ENCODE results near the gene RASAL2. TPM values are rescaled to one million over a fixed set of nuclear protein-coding genes. Genes with fewer than 3 reads are reported as not detected.
"Not testable (repeated sequence)": the region's sequence is repeated elsewhere in the genome, so short reads cannot be mapped to it uniquely, and the experiment has no call there.

Gene RASAL2
- total RNA-seq, 1 experiment from 2014 or later: not detected

DNA sequence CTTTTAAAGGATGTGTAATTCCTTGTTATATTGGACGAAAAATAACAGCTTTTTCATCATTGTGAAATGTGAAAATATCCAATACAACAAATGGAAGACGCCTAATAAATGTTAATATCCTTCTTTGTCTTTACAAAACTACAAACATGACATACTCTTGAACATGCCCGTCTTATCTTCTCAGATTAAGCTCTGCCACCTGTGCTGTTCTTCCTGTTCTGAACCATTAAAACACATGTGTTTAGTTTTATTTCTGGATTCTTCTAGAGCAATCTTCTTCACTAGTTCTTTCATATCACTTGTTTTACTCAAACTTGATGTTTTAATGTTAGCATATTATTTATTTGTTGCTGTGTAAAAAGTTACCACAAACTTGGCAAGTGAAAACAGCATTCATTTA lies 255.9 kb downstream of the RASAL2 start:
- Histone ChIP-seq H2AFZ (ENCODE audit: low read length) (no peak overlapping the region), H3K27ac (ENCODE audit: low read length) (no peak overlapping the region), H3K4me2 (ENCODE audit: low read depth, low read length, poor library complexity, severe bottlenecking) (no peak overlapping the region), H3K9me3 (ENCODE audit: low read length) (no peaks in the 10 kb centered on the region), H3K4me3 (ENCODE audit: low read length) (no peak overlapping the region), H3K9me2 (replicated peaks; ENCODE audit: insufficient read depth, low read length) (no peaks in the 10 kb centered on the region), H4K20me1 (ENCODE audit: insufficient read depth, low read depth, low read length) (no peaks in the 10 kb centered on the region), H3K9ac (ENCODE audit: low read length) (no peak overlapping the region), H3K79me2 (ENCODE audit: low read length) (no peaks in the 10 kb centered on the region), H3K27me3 (ENCODE audit: low read length) (no peaks in the 10 kb centered on the region), H3K4me1 (ENCODE audit: low read length) (no peaks in the 10 kb centered on the region), H3K36me3 (ENCODE audit: insufficient read depth, low read length) (no peaks in the 10 kb centered on the region)
- no peak for DNase-seq

DNA sequence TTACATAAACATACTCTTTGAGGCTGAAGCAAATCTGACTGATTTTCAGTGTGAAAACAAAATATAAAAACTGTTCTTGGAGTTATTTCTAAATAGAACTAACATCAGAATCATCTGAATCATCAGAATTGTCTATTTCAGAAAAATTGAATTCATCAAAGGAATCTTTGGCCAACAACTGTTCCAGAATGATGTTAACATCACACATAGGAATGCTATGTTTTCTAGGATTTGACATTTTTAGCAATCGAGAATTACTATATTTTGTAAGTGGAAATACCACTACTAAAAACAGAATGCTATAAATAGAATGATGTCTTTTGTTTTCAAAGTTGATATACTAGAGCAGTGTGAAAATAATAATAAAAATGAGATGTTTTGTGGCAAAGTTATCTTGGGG lies 258.0 kb downstream of the RASAL2 start:
- not testable (repeated sequence) for H3K9me2 ChIP-seq (replicated peaks; ENCODE audit: insufficient read depth, low read length); H3K79me2 ChIP-seq (ENCODE audit: low read length); DNase-seq; H3K27ac ChIP-seq (ENCODE audit: low read length); H4K20me1 ChIP-seq (ENCODE audit: insufficient read depth, low read depth, low read length); H2AFZ ChIP-seq (ENCODE audit: low read length); H3K9ac ChIP-seq (ENCODE audit: low read length); H3K4me1 ChIP-seq (ENCODE audit: low read length); H3K4me2 ChIP-seq (ENCODE audit: low read depth, low read length, poor library complexity, severe bottlenecking); H3K4me3 ChIP-seq (ENCODE audit: low read length); H3K36me3 ChIP-seq (ENCODE audit: insufficient read depth, low read length); H3K27me3 ChIP-seq (ENCODE audit: low read length); H3K9me3 ChIP-seq (ENCODE audit: low read length)

DNA sequence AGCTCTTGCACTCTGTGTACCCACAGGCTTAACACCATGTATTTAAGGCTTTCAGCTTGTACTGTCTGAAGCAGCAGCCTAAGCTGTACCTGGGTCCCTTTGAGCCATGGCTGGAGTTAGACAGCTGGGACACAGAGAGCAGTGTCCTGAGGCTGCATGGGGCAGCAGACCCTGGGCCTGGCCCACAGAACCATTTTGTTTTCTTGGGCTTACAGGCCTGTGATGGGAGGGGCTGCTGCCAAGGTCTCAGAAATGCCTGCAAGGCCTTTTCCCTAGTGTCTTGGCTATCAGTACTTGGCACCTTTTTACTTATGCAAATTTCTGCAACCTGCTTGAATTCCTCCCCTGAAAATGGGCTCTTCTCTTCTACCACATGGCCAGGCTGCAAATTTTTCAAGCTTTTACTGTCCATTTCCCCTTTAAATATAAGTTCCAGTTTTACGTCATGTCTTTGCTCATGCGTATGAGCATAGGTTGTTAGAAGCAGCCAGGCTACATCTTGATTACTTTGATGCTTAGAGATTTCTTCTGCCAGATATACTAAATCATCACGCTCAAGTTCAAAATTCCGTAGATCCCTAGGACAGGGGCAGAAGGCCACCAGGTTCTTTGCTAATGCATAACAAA lies 259.0 kb downstream of the RASAL2 start:
- no peaks in the 10 kb centered on the region for H3K79me2 ChIP-seq (ENCODE audit: low read length)
- no peak for DNase-seq
- H3K27me3 ChIP-seq (ENCODE audit: low read length): no peaks in the 10 kb centered on the region

DNA sequence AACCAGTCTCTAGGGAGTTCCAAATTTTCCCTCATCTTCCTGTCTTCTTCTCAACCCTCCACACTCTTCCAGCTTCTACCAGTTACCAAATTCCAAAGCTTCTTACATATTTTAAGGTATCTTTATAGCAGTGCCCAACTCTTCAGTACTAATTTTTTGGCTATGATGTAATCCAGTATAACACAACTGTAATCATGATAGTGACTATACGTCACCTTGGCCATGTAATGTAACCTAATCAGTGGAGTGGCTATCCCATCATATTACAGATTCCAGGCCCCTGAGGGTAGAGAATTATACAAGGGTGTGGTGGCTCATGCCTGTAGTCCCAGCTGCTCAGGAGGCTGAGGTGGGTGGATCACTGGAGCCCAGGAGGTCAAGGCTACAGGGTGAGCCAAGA lies 259.6 kb downstream of the RASAL2 start:
- no peak overlapping the region for H3K4me3 ChIP-seq (ENCODE audit: low read length)
- H3K9me3 ChIP-seq (ENCODE audit: low read length): no peaks in the 10 kb centered on the region
- H4K20me1 ChIP-seq (ENCODE audit: insufficient read depth, low read depth, low read length): no peaks in the 10 kb centered on the region
- no peaks in the 10 kb centered on the region for H3K36me3 ChIP-seq (ENCODE audit: insufficient read depth, low read length)
- no peaks in the 10 kb centered on the region for H3K79me2 ChIP-seq (ENCODE audit: low read length)
- H3K9me2 ChIP-seq (replicated peaks; ENCODE audit: insufficient read depth, low read length): no peaks in the 10 kb centered on the region
- H2AFZ ChIP-seq (ENCODE audit: low read length): no peak overlapping the region
- no peak overlapping the region for H3K27ac ChIP-seq (ENCODE audit: low read length)
- no peak overlapping the region for H3K9ac ChIP-seq (ENCODE audit: low read length)
- H3K27me3 ChIP-seq (ENCODE audit: low read length): no peaks in the 10 kb centered on the region
- DNase-seq: no peak
- no peak overlapping the region for H3K4me2 ChIP-seq (ENCODE audit: low read depth, low read length, poor library complexity, severe bottlenecking)
- H3K4me1 ChIP-seq (ENCODE audit: low read length): peaks cover 6% of the 10 kb centered on the region

More for the DNA sequence above, 259.0 kb downstream of the RASAL2 start:
- Histone ChIP-seq H3K9me3 (ENCODE audit: low read length) (no peaks in the 10 kb centered on the region), H3K9me2 (replicated peaks; ENCODE audit: insufficient read depth, low read length) (no peaks in the 10 kb centered on the region), H3K4me1 (ENCODE audit: low read length) (peaks cover 6% of the 10 kb centered on the region), H3K9ac (ENCODE audit: low read length) (no peak overlapping the region), H3K36me3 (ENCODE audit: insufficient read depth, low read length) (no peaks in the 10 kb centered on the region), H3K4me2 (ENCODE audit: low read depth, low read length, poor library complexity, severe bottlenecking) (no peak overlapping the region), H3K27ac (ENCODE audit: low read length) (no peak overlapping the region), H4K20me1 (ENCODE audit: insufficient read depth, low read depth, low read length) (no peaks in the 10 kb centered on the region), H2AFZ (ENCODE audit: low read length) (no peak overlapping the region), H3K4me3 (ENCODE audit: low read length) (no peak overlapping the region)

DNA sequence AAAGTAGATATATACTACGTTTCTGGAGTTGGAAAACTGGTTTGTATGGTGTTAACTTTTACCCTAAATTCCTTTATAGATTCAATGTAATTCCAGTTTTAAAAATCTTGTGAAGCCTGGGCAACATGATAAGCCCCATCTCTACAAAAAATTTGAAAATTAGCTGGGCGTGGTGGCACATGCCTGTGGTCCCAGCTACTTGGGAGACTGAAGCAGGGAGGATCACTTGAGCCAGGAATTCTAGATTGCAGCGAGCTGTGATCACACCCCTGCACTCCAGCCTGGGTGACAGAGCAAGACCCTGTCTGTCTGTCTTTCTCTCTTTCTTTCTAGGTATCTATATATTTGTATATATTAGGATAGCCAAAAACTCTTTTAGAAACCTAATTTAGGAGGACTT lies 260.9 kb downstream of the RASAL2 start:
- Histone ChIP-seq H3K36me3 (ENCODE audit: insufficient read depth, low read length) (no peaks in the 10 kb centered on the region), H3K4me3 (ENCODE audit: low read length) (no peak overlapping the region), H3K27ac (ENCODE audit: low read length) (no peak overlapping the region), H3K4me2 (ENCODE audit: low read depth, low read length, poor library complexity, severe bottlenecking) (no peak overlapping the region), H2AFZ (ENCODE audit: low read length) (no peak overlapping the region), H3K79me2 (ENCODE audit: low read length) (no peaks in the 10 kb centered on the region), H4K20me1 (ENCODE audit: insufficient read depth, low read depth, low read length) (no peaks in the 10 kb centered on the region), H3K27me3 (ENCODE audit: low read length) (no peaks in the 10 kb centered on the region), H3K9ac (ENCODE audit: low read length) (no peak overlapping the region), H3K4me1 (ENCODE audit: low read length) (peaks cover 6% of the 10 kb centered on the region), H3K9me2 (replicated peaks; ENCODE audit: insufficient read depth, low read length) (no peaks in the 10 kb centered on the region), H3K9me3 (ENCODE audit: low read length) (no peaks in the 10 kb centered on the region)
- DNase-seq: no peak

DNA sequence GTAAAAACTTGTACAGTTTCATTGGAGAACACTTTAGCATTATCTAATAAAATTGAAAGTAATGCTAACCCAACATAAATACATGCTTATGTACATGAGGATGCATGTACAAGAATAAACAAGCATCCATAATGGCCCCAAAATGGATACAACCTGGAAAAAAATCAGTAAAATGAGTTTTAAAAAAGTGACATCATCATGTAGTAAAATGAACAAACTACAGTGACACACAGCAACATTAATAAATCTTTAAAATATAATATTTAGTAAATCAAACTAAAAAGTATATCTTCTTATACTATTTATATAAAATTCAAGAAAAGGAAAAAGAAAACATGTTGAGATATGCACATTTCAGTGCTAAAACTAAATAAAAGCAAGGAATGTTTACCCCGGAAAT lies 262.4 kb downstream of the RASAL2 start:
- no peaks in the 10 kb centered on the region for H3K9me2 ChIP-seq (replicated peaks; ENCODE audit: insufficient read depth, low read length)
- H3K36me3 ChIP-seq (ENCODE audit: insufficient read depth, low read length): no peaks in the 10 kb centered on the region
- H3K4me2 ChIP-seq (ENCODE audit: low read depth, low read length, poor library complexity, severe bottlenecking): no peak overlapping the region
- no peaks in the 10 kb centered on the region for H4K20me1 ChIP-seq (ENCODE audit: insufficient read depth, low read depth, low read length)
- H3K4me3 ChIP-seq (ENCODE audit: low read length): no peak overlapping the region
- H3K79me2 ChIP-seq (ENCODE audit: low read length): no peaks in the 10 kb centered on the region
- no peak overlapping the region for H2AFZ ChIP-seq (ENCODE audit: low read length)
- H3K9ac ChIP-seq (ENCODE audit: low read length): no peak overlapping the region
- H3K27me3 ChIP-seq (ENCODE audit: low read length): no peaks in the 10 kb centered on the region
- DNase-seq: no peak
- H3K4me1 ChIP-seq (ENCODE audit: low read length): peaks cover 6% of the 10 kb centered on the region
- no peak overlapping the region for H3K27ac ChIP-seq (ENCODE audit: low read length)
- H3K9me3 ChIP-seq (ENCODE audit: low read length): no peaks in the 10 kb centered on the region

DNA sequence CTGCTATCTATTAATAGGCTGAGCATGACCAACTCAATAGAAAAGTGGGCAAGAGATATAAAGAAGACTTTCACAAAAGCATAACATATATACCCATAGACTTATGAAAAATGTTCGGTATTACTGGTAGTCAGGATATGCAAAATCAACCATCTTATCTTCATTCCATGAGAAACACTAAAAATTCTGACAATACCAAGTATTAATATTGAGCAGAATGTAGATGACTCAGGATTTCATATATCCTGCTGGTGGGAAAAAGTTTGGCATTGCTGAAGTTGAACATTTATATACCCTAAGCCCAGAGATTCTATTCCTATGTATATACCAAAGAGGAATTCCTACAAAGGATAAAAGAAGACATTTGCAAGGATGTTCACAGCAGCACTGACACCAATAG lies 264.6 kb downstream of the RASAL2 start:
- no peaks in the 10 kb centered on the region for H3K79me2 ChIP-seq (ENCODE audit: low read length)
- H2AFZ ChIP-seq (ENCODE audit: low read length): no peak overlapping the region
- H4K20me1 ChIP-seq (ENCODE audit: insufficient read depth, low read depth, low read length): no peaks in the 10 kb centered on the region
- no peaks in the 10 kb centered on the region for H3K9me3 ChIP-seq (ENCODE audit: low read length)
- no peak overlapping the region for H3K4me3 ChIP-seq (ENCODE audit: low read length)
- H3K27ac ChIP-seq (ENCODE audit: low read length): no peak overlapping the region
- no peaks in the 10 kb centered on the region for H3K27me3 ChIP-seq (ENCODE audit: low read length)
- no peak for DNase-seq
- H3K36me3 ChIP-seq (ENCODE audit: insufficient read depth, low read length): no peaks in the 10 kb centered on the region
- H3K4me1 ChIP-seq (ENCODE audit: low read length): peaks cover 6% of the 10 kb centered on the region
- H3K4me2 ChIP-seq (ENCODE audit: low read depth, low read length, poor library complexity, severe bottlenecking): no peak overlapping the region
- no peak overlapping the region for H3K9ac ChIP-seq (ENCODE audit: low read length)
- H3K9me2 ChIP-seq (replicated peaks; ENCODE audit: insufficient read depth, low read length): no peaks in the 10 kb centered on the region

DNA sequence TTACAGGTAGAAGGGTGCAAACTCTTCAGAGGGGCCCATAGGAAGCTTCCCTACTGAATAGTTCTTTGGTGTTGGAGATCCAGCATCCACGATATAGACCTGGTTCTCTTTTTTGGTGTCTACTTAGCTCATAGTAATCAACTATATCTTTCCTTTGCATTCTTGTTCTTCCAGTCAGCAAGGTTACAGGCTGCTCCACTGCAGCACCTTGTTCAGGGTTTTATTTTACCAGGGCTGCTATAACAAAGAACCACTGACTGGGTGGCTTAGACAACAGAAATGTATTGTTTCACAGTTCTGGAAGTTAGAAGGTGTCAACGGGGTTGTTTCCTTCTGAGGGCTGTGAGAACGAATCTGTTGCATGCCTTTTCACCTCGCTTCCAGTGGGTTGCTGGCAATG lies 266.5 kb downstream of the RASAL2 start:
- no peak for DNase-seq
- no peaks in the 10 kb centered on the region for H3K9me2 ChIP-seq (replicated peaks; ENCODE audit: insufficient read depth, low read length)
- H3K36me3 ChIP-seq (ENCODE audit: insufficient read depth, low read length): no peaks in the 10 kb centered on the region

DNA sequence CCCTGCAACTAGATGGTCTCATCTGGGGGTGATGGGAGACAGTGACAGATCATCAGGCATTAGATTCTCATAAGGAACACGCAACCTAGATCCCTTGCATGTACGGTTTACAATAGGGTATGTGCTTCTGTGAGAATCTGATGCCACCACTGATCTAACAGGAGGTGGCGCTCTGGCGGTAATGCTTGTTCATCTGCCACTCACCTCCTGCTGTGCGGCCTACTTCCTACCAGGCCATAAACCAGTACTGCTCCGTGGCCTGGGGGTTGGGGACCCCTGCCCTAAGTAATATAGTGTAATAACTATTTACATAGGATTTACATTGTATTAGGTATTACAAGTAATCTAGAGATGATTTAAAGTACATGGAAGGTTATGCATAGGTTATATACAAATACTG lies 267.9 kb downstream of the RASAL2 start:
- peak; percentile 85 for DNase-seq
- H3K9ac ChIP-seq (ENCODE audit: low read length): peak overlapping the region; percentile 30; the same call in 1 of the 2 replicates
- no peaks in the 10 kb centered on the region for H3K27me3 ChIP-seq (ENCODE audit: low read length)
- no peaks in the 10 kb centered on the region for H3K9me2 ChIP-seq (replicated peaks; ENCODE audit: insufficient read depth, low read length)
- peaks cover 4% of the 10 kb centered on the region for H3K4me1 ChIP-seq (ENCODE audit: low read length)
- no peaks in the 10 kb centered on the region for H3K79me2 ChIP-seq (ENCODE audit: low read length)
- no peaks in the 10 kb centered on the region for H4K20me1 ChIP-seq (ENCODE audit: insufficient read depth, low read depth, low read length)
- H3K9me3 ChIP-seq (ENCODE audit: low read length): no peaks in the 10 kb centered on the region
- no peak overlapping the region for H3K4me3 ChIP-seq (ENCODE audit: low read length)
- H3K27ac ChIP-seq (ENCODE audit: low read length): no peak overlapping the region
- peak overlapping the region; percentile 77 for H2AFZ ChIP-seq (ENCODE audit: low read length)
- H3K4me2 ChIP-seq (ENCODE audit: low read depth, low read length, poor library complexity, severe bottlenecking): no peak overlapping the region
- H3K36me3 ChIP-seq (ENCODE audit: insufficient read depth, low read length): no peaks in the 10 kb centered on the region

More for the DNA sequence above, 266.5 kb downstream of the RASAL2 start:
- Histone ChIP-seq H3K79me2 (ENCODE audit: low read length) (no peaks in the 10 kb centered on the region), H3K4me1 (ENCODE audit: low read length) (peaks cover 6% of the 10 kb centered on the region), H3K27me3 (ENCODE audit: low read length) (no peaks in the 10 kb centered on the region), H3K27ac (ENCODE audit: low read length) (no peak overlapping the region), H4K20me1 (ENCODE audit: insufficient read depth, low read depth, low read length) (no peaks in the 10 kb centered on the region), H3K4me2 (ENCODE audit: low read depth, low read length, poor library complexity, severe bottlenecking) (no peak overlapping the region), H2AFZ (ENCODE audit: low read length) (no peak overlapping the region), H3K9me3 (ENCODE audit: low read length) (no peaks in the 10 kb centered on the region), H3K9ac (ENCODE audit: low read length) (no peak overlapping the region), H3K4me3 (ENCODE audit: low read length) (no peak overlapping the region)
